ENCODE results near the gene BMAL1. TPM values are rescaled to one million over a fixed set of nuclear protein-coding genes. Genes with fewer than 3 reads are reported as not detected.
"Not testable (repeated sequence)": the region's sequence is repeated elsewhere in the genome, so short reads cannot be mapped to it uniquely, and the experiment has no call there.

Gene BMAL1
- total and polyA plus RNA-seq, 7 donors: 7.4 to 35.4 (median 28.2) TPM

GRCh38 chr11:13249992-13250391, 27.6 kb upstream of the BMAL1 start:
- intact Hi-C loops (cut with DNase I): no loop called here
- H3K27me3 ChIP-seq (ENCODE audit: insufficient read depth in 3 of 3, low read length in 2 of 3): peaks cover 0 to 4% (median 0%) of the 10 kb centered on the region in 3 donors

DNA sequence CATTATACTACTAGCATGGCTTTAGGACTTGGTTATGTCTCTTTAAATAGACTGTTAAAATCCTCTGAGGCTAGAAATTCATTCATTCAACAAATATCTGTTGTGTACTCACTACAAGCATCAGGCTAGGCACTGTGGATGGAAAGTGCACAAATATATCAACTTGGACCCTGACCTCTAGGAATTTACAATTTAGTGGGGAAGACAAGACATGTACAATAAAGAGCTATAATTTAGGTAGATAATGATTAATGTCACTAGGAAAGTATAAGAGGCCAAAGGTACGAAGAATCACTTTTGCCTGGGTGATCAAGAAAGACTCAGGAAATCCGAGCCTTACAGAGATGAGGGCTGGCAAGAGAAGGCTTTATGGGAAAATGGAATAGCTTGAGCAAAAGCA, 25.6 kb upstream of the BMAL1 start:
- H3K27me3 ChIP-seq (ENCODE audit: insufficient read depth in 3 of 3, low read length in 2 of 3): peaks cover 0 to 4% (median 0%) of the 10 kb centered on the region in 3 donors
- H3K4me1 ChIP-seq: no peaks in the 10 kb centered on the region
- H3K9me3 ChIP-seq: no peaks in the 10 kb centered on the region
- no peak overlapping the region for H3K27ac ChIP-seq
- no peak overlapping the region for H3K4me3 ChIP-seq
- no peaks in the 10 kb centered on the region for H3K36me3 ChIP-seq (ENCODE audit: insufficient read depth in 1 of 2, low read depth in 1 of 2)
- TF ChIP-seq CTCF (IDR thresholded peaks at IDR 0.05): no peak
- no peak for ATAC-seq
- WGBS, 3 donors: 88 to 89% (median 89%) methylated on average over 2 of the region's 2 CpGs
- intact Hi-C loops (cut with DNase I): no loop called here
- no peak for DNase-seq

More at GRCh38 chr11:13249992-13250391, 27.6 kb upstream of the BMAL1 start:
- Histone ChIP-seq H3K36me3 (ENCODE audit: insufficient read depth in 1 of 2, low read depth in 1 of 2) (no peaks in the 10 kb centered on the region), H3K9me3 (no peaks in the 10 kb centered on the region), H3K27ac (no peak overlapping the region), H3K4me3 (no peak overlapping the region), H3K4me1 (no peaks in the 10 kb centered on the region)
- ATAC-seq: peak in 1 of 4 donors; percentile 49
- 34 to 44% (median 38%) methylated on average over 2 of the region's 2 CpGs for WGBS, 3 donors
- TF ChIP-seq CTCF (IDR thresholded peaks at IDR 0.05): peak; percentile 25
- DNase-seq: no peak

- H3K27ac ChIP-seq: no peak overlapping the region
- no peak overlapping the region for H3K4me3 ChIP-seq
- TF ChIP-seq CTCF (IDR thresholded peaks at IDR 0.05): no peak
- no peaks in the 10 kb centered on the region for H3K4me1 ChIP-seq
- ATAC-seq (no peak), DNase-seq (no peak)
- peaks cover 0 to 4% (median 0%) of the 10 kb centered on the region in 3 donors for H3K27me3 ChIP-seq (ENCODE audit: insufficient read depth in 3 of 3, low read length in 2 of 3)
- intact Hi-C loops (cut with DNase I): no loop called here
- no peaks in the 10 kb centered on the region for H3K36me3 ChIP-seq (ENCODE audit: insufficient read depth in 1 of 2, low read depth in 1 of 2)
- no peaks in the 10 kb centered on the region for H3K9me3 ChIP-seq
- WGBS, 3 donors: 78 to 87% (median 84%) methylated on average over 4 of the region's 4 CpGs
Measured at GRCh38 chr11:13252438-13252837, 25.2 kb upstream of the BMAL1 start.

GRCh38 chr11:13256216-13256615, 21.4 kb upstream of the BMAL1 start:
- peaks cover 8% of the 10 kb centered on the region for H3K4me1 ChIP-seq
- TF ChIP-seq CTCF (IDR thresholded peaks at IDR 0.05): no peak
- DNase-seq: no peak
- H3K4me3 ChIP-seq: no peak overlapping the region
- WGBS, 3 donors: 61 to 78% (median 76%) methylated on average over 3 of the region's 3 CpGs
- no peaks in the 10 kb centered on the region for H3K36me3 ChIP-seq (ENCODE audit: insufficient read depth in 1 of 2, low read depth in 1 of 2)
- H3K27ac ChIP-seq: no peak overlapping the region
- intact Hi-C loops (cut with DNase I): no loop called here
- H3K9me3 ChIP-seq: no peaks in the 10 kb centered on the region
- ATAC-seq: no peak
- H3K27me3 ChIP-seq (ENCODE audit: insufficient read depth in 3 of 3, low read length in 2 of 3): peaks cover 0 to 4% (median 0%) of the 10 kb centered on the region in 3 donors

DNA sequence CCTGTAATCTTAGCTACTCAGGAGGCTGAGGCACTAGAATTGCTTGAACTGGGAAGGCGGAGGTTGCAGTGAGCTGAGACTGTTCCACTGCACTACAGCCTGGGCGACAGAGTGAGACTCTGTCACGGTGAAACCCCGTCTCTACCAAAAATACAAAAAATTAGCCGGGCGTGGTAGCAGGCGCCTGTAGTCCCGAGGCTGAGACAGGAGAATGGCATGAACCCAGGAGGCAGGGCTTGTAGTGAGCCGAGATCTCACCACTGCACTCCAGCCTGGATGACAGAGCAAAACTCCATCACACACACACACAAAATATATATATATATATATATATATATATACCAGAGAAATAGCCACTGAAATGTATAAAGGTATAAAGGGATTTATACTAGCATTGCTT, 19.5 kb upstream of the BMAL1 start:
- WGBS, 3 donors: 82 to 86% (median 84%) methylated on average over 9 of the region's 9 CpGs
- intact Hi-C loops (cut with DNase I); H3K27me3 ChIP-seq (ENCODE audit: insufficient read depth in 3 of 3, low read length in 2 of 3); ATAC-seq; DNase-seq; H3K9me3 ChIP-seq; H3K4me3 ChIP-seq; H3K27ac ChIP-seq; H3K36me3 ChIP-seq (ENCODE audit: insufficient read depth in 1 of 2, low read depth in 1 of 2): not testable (repeated sequence)
- peaks cover 12% of the 10 kb centered on the region for H3K4me1 ChIP-seq
